ENCODE data around the gene KRTAP9-8.
A peak's percentile ranks its signal among the peaks of the same experiment; 100 is the strongest.
"Not testable (repeated sequence)": the region's sequence is repeated elsewhere in the genome, so short reads cannot be mapped to it uniquely, and the experiment has no call there.

KRTAP9-8 gene

DNA sequence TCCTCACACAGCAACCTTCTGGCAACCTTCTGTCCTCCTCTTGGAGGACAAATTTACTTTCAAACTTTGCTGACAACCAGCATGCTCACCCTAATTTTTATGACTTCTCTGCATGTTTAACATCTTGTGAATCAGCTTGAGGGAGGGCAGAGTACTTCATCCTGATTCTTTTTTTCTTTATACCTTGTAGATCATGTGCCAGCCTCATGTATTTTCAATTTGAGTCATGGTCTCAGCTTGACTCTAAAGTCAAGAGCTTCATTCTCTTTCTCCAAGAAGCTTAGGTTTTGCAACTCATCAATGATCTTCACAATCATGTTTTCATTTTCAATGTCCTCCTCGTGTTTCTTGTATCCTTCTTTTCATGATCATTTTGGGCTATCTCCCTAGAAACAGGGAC is 34.1 kb downstream of the KRTAP9-8 start:
- no peak overlapping the region for H3K4me3 ChIP-seq (ENCODE audit: low read depth, low read length)
- TF ChIP-seq, protein P1, sequence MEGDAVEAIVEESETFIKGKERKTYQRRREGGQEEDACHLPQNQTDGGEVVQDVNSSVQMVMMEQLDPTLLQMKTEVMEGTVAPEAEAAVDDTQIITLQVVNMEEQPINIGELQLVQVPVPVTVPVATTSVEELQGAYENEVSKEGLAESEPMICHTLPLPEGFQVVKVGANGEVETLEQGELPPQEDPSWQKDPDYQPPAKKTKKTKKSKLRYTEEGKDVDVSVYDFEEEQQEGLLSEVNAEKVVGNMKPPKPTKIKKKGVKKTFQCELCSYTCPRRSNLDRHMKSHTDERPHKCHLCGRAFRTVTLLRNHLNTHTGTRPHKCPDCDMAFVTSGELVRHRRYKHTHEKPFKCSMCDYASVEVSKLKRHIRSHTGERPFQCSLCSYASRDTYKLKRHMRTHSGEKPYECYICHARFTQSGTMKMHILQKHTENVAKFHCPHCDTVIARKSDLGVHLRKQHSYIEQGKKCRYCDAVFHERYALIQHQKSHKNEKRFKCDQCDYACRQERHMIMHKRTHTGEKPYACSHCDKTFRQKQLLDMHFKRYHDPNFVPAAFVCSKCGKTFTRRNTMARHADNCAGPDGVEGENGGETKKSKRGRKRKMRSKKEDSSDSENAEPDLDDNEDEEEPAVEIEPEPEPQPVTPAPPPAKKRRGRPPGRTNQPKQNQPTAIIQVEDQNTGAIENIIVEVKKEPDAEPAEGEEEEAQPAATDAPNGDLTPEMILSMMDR (IDR thresholded peaks at IDR 0.05; ENCODE audit: low read depth, low read length): no peak
- TF ChIP-seq MYC (IDR thresholded peaks at IDR 0.05; ENCODE audit: low read depth, low read length) (no peak), POLR2A (IDR thresholded peaks at IDR 0.05; ENCODE audit: extremely low read depth, insufficient read length) (no peak)
- no peak for DNase-seq (ENCODE audit: low read depth)

DNA sequence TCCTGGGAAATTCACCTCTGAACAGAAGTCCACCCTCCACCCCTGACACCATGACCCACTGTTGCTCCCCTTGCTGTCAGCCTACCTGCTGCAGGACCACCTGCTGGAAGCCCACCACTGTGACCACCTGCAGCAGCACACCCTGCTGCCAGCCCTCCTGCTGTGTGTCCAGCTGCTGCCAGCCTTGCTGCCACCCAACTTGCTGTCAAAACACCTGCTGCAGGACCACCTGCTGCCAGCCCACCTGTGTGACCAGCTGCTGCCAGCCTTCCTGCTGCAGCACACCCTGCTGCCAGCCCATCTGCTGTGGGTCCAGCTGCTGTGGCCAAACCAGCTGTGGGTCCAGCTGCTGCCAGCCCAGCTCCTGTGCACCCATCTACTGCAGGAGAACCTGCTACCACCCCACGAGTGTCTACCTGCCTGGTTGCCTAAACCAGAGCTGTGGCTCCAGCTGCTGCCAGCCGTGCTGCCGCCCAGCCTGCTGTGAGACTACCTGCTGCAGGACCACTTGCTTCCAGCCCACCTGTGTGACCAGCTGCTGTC is 37.9 kb downstream of the KRTAP9-8 start, which contains the start of gene KRTAP9-7:
Gene KRTAP9-7, plus strand, starts transcription at position 51 of the 543 bp plus-strand sequence. Its CDS starts 0 bp downstream, at position 51.
- not testable (repeated sequence) for DNase-seq (ENCODE audit: low read depth); H3K4me3 ChIP-seq (ENCODE audit: low read depth, low read length)

DNA sequence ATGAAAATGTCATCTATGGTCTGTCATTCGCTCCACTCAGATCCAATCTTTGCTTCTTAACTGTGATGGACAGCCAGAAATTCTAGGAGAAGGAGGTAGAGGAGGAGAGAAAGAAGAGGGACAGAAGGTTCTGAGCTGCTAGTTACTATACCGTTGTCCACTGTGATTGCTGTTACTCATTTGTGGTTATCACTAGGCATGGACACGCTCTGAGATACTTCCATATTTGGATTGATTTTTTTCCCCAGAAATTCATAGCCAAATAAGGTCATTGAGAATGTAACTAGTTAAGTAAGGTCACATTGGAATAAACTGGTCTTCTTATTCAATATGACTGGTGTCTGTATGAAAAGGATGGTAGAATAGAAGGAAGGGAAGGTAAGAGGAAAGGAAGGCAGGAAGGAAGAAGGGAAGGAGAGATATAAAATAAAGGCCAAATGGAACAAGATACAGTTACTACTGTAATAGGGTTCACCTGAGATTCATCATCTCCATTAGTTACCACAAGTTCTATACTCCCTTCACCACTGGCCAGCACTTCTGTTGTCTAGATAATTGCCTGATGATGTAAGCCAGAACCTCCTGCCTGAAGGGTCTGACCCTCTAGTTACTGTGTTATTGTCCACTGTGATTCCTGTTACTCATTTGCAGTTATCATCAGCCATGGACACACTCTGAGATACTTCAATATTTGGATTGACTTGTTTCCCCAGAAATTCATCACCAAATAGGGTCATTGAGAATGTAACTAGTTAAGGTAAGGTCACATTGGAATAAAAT is 40.6 kb downstream of the KRTAP9-8 start:
- DNase-seq (ENCODE audit: low read depth): no peak
- no peak for TF ChIP-seq MYC (IDR thresholded peaks at IDR 0.05; ENCODE audit: low read depth, low read length)
- TF ChIP-seq, protein P2, sequence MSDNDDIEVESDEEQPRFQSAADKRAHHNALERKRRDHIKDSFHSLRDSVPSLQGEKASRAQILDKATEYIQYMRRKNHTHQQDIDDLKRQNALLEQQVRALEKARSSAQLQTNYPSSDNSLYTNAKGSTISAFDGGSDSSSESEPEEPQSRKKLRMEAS (IDR thresholded peaks at IDR 0.05; ENCODE audit: low read depth, low read length): no peak
- TF ChIP-seq, protein P1 (IDR thresholded peaks at IDR 0.05; ENCODE audit: low read depth, low read length): no peak
- TF ChIP-seq POLR2A (IDR thresholded peaks at IDR 0.05; ENCODE audit: extremely low read depth, insufficient read length): no peak

DNA sequence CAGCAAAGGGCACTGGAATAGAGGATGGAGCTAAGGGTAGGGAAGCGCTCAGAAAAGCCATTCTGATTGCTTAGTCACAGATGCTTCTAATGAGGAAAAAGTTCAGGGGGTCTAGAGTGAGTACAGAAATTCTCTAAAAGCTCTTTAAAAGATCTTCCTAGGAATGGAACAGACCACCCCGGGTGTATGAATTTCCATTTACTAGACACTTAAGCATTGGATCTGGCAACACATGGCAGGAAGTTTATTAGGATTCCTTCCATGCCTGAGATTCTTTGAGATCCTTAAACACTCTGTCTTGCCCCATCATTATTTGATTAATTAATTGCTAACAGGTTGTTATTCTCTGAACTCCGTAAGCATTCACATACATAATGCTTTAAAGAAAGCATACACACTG is 46.2 kb downstream of the KRTAP9-8 start:
- TF ChIP-seq, protein P2 (IDR thresholded peaks at IDR 0.05; ENCODE audit: low read depth, low read length): no peak
- DNase-seq (ENCODE audit: low read depth): no peak

More for the DNA sequence above, 40.6 kb downstream of the KRTAP9-8 start:
- H3K4me3 ChIP-seq (ENCODE audit: low read depth, low read length): no peak overlapping the region

DNA sequence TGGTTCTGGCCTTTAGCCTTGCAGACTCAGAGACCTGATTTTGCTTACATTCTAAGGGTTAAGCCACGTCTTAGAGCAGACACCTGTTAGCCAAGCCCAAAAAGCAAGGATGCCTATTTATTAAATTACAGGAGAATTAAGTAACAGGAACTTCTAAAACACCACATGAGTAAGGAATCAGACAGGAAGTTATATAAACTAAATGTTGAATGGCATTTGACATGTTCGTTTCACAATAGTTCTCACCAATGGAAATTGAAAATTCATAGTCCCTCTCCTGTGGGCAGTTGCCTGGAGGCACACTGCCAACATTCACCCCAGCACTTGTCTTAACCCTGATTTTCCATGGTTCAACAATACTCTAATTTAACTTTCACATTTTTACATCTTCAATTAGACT is 46.7 kb downstream of the KRTAP9-8 start:
- peak; percentile 19 for DNase-seq (ENCODE audit: low read depth)
- H3K4me3 ChIP-seq (ENCODE audit: low read depth, low read length): no peak overlapping the region
- TF ChIP-seq, protein P2 (IDR thresholded peaks at IDR 0.05; ENCODE audit: low read depth, low read length): no peak
- TF ChIP-seq POLR2A (IDR thresholded peaks at IDR 0.05; ENCODE audit: extremely low read depth, insufficient read length) (no peak), MYC (IDR thresholded peaks at IDR 0.05; ENCODE audit: low read depth, low read length) (no peak)
- TF ChIP-seq, protein P1 (IDR thresholded peaks at IDR 0.05; ENCODE audit: low read depth, low read length): no peak

More for the DNA sequence above, 46.2 kb downstream of the KRTAP9-8 start:
- no peak overlapping the region for H3K4me3 ChIP-seq (ENCODE audit: low read depth, low read length)

DNA sequence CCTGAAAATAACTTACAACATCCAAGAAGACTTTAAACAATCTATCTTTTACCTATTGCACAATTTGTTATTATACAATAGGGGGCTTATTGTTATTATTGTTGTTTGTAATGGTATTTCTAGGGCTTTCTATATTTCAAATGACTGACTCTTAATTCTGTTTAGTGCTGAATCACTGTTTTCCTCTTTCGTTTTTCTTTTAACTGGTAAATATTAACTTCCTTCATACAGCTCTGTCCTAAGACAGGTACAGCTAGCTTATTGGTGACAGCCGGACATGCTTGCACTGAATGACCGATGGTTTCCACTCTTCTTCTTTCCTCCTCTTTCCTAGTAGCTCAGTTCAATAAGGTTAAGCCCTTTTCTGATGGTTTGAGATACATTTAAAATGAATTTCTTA is 49.3 kb downstream of the KRTAP9-8 start:
- TF ChIP-seq POLR2A (IDR thresholded peaks at IDR 0.05; ENCODE audit: extremely low read depth, insufficient read length) (no peak), MYC (IDR thresholded peaks at IDR 0.05; ENCODE audit: low read depth, low read length) (no peak)
- TF ChIP-seq, protein P2 (IDR thresholded peaks at IDR 0.05; ENCODE audit: low read depth, low read length): no peak
- TF ChIP-seq, protein P1 (IDR thresholded peaks at IDR 0.05; ENCODE audit: low read depth, low read length): no peak
- no peak for DNase-seq (ENCODE audit: low read depth)
- no peak overlapping the region for H3K4me3 ChIP-seq (ENCODE audit: low read depth, low read length)
